ENCODE data around the gene CLDN4. TPM values are rescaled to one million over a fixed set of nuclear protein-coding genes. Genes with fewer than 3 reads are reported as not detected.

CLDN4 gene
- total RNA-seq, 1 experiment from 2014 or later: 15.6 TPM

DNA sequence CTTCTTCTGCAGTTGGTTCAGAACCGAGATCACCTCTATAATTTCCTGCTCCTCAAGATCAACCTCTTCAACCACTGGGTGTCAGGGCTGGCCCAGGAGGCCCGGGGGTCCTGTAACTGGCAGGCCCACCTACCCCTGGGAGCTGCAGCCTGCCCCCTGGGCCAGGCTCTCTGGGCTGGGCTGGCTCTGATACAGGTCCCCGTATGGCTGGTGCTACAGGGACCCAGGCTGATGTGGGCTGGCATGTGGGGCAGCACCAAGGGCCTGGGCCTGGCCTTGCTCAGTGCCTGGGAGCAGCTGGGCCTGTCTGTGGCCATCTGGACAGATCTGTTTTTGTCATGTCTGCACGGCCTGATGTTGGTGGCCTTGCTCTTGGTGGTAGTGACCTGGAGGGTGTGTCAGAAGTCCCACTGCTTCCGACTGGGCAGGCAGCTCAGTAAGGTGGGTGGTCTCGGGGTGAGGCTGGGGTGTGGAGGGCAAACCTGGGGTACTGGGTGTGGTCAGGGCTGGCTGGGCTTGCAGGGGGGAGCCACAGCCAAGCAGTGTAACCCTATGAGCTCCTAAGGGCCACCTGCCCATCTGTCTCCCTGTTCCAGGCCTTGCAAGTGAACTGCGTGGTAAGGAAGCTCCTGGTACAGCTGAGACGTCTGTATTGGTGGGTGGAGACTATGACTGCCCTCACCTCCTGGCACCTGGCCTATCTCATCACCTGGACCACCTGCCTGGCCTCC is 34.4 kb downstream of the CLDN4 start:
- H3K23me2 ChIP-seq (ENCODE audit: insufficient read length, low read depth, low read length, poor library complexity, severe bottlenecking): no peaks in the 10 kb centered on the region
- H3K27me3 ChIP-seq (ENCODE audit: insufficient read depth, low read length): no peaks in the 10 kb centered on the region
- no peaks in the 10 kb centered on the region; a peak in 1 of 7 replicates for H3K36me3 Mint-ChIP-seq (ENCODE audit: insufficient read depth in 1 of 3, low read depth in 3 of 3)
- H4K91ac ChIP-seq (ENCODE audit: insufficient read length, low read depth, low read length): no peak overlapping the region
- H2BK20ac ChIP-seq (ENCODE audit: low read depth, low read length, poor library complexity, severe bottlenecking): no peak overlapping the region
- no peak overlapping the region for H3K56ac ChIP-seq (ENCODE audit: insufficient read length, low read depth, low read length)
- no peaks in the 10 kb centered on the region for H3K9me3 ChIP-seq (ENCODE audit: control insufficient read depth, low read depth, low read length)
- no peak overlapping the region; a peak in 1 of 7 replicates for H3K27ac Mint-ChIP-seq
- H3K18ac ChIP-seq (ENCODE audit: insufficient read length, low read depth, low read length): no peak overlapping the region
- peak; percentile 22 for DNase-seq
- H3K9ac ChIP-seq (ENCODE audit: extremely low read depth, insufficient read length, low read length): no peak overlapping the region
- H3T11ph ChIP-seq (ENCODE audit: low read length): no peak overlapping the region
- no peak overlapping the region for H3K14ac ChIP-seq (ENCODE audit: insufficient read depth, low read length)
- no peak overlapping the region for H3K4me2 ChIP-seq (ENCODE audit: insufficient read depth, insufficient read length, low read length)
- no peak overlapping the region for H3K4ac ChIP-seq (ENCODE audit: low read depth, low read length)
- H3K27ac ChIP-seq (ENCODE audit: insufficient read length, low read depth, low read length): no peak overlapping the region
- no peak overlapping the region for H2BK12ac ChIP-seq (ENCODE audit: insufficient read length, low read depth, low read length)
- H4K8ac ChIP-seq (replicated peaks; ENCODE audit: insufficient read length, low read depth, low read length): no peak overlapping the region
- H3K4me1 ChIP-seq (ENCODE audit: insufficient read depth, low read length): no peaks in the 10 kb centered on the region; the same call in 1 of the 2 replicates
- no peak overlapping the region for H3K23ac ChIP-seq (ENCODE audit: insufficient read length, low read depth, low read length)
- peaks cover 4 to 8% of the 10 kb centered on the region in 2 experiments for H3K4me1 Mint-ChIP-seq
- H3K4me3 Mint-ChIP-seq: no peak overlapping the region
- H3K27me3 Mint-ChIP-seq (ENCODE audit: low read depth): peaks cover 5% of the 10 kb centered on the region
- no peaks in the 10 kb centered on the region for H3K79me1 ChIP-seq (ENCODE audit: insufficient read depth, low read depth, low read length, poor library complexity, severe bottlenecking)
- H4K5ac ChIP-seq (ENCODE audit: insufficient read length, low read depth, low read length): no peak overlapping the region
- H3K79me2 ChIP-seq (ENCODE audit: insufficient read depth, low read length): no peaks in the 10 kb centered on the region
- H2BK15ac ChIP-seq (ENCODE audit: low read depth, low read length): no peak overlapping the region
- no peak overlapping the region for H2BK5ac ChIP-seq (ENCODE audit: insufficient read length, low read length)
- no peak overlapping the region for H2AFZ ChIP-seq (ENCODE audit: low read length)
- TF ChIP-seq, protein P1, sequence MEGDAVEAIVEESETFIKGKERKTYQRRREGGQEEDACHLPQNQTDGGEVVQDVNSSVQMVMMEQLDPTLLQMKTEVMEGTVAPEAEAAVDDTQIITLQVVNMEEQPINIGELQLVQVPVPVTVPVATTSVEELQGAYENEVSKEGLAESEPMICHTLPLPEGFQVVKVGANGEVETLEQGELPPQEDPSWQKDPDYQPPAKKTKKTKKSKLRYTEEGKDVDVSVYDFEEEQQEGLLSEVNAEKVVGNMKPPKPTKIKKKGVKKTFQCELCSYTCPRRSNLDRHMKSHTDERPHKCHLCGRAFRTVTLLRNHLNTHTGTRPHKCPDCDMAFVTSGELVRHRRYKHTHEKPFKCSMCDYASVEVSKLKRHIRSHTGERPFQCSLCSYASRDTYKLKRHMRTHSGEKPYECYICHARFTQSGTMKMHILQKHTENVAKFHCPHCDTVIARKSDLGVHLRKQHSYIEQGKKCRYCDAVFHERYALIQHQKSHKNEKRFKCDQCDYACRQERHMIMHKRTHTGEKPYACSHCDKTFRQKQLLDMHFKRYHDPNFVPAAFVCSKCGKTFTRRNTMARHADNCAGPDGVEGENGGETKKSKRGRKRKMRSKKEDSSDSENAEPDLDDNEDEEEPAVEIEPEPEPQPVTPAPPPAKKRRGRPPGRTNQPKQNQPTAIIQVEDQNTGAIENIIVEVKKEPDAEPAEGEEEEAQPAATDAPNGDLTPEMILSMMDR (conservative IDR thresholded peaks at IDR 0.05): no peak
- WGBS (ENCODE audit: extremely low coverage, insufficient read length, low lambda C conversion rate): no CpG with 5 or more reads among the region's 8 CpGs
- H2BK120ac ChIP-seq (ENCODE audit: low read depth, low read length, poor library complexity, severe bottlenecking): no peak overlapping the region
- no peak overlapping the region for H2AK5ac ChIP-seq (ENCODE audit: insufficient read length, low read length)
- H3K9me3 Mint-ChIP-seq: no peaks in the 10 kb centered on the region; a peak in 1 of 5 replicates
- H4K20me1 ChIP-seq (ENCODE audit: control insufficient read depth, insufficient read depth, insufficient read length): no peaks in the 10 kb centered on the region
